SK-N-DZ (cell line): ENCODE data around the gene RPS15.

ENCODE experiments used
- DNase-seq: peaks from one replicate; pipeline ENCODE4 v3.0.0-alpha.2; 2015; ENCODE audit warnings: low spot score

RPS15 gene

DNA sequence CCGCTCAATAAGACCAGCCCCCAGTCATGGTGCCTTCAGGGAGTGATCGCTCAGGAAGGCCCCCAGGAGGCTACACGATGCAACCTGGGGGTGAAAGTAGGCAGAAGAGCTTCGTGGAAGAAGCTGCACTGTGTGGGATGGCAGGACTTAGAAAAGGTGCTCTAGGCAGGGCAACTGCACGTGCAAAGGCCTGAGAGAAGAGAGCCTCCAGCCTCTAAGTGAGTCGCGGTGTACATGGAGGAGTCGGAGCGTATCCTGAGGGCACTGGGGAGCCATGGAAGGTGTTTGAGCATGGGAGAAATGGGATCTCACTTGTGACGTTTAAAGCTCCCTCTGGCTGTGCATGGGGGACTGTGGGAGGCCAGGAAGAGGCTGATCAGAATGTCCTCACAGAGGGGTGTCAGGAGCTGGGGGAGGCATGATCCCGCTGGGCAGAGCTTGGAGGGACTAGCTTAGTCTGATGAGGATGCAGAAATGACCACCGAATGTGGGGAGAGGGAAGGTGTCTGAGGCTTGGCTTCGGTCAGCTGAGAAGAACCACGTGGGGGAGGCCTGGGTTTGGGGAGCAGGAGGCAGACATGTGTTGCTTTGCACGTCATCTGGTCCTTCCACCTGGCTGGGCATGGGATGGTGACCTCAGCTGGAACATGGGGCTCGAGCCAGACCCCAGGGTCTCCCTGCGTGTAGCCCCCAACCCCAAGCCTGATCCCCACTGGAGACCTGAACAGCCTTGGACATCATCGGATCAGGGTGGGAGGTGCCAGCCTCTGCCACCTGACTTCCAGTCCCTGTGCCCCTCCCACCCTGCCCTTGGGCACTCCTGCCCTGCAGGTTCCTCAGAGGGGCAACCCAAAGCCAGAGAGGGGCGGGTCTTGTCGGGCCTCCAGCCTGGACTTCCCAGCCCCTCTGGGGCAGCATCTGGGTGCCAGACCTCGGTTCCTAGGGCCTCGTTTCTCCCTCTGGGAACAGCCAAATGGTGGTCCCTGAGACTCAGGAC lies 12.8 kb downstream of the RPS15 start:
- DNase-seq: peak; percentile 47

DNA sequence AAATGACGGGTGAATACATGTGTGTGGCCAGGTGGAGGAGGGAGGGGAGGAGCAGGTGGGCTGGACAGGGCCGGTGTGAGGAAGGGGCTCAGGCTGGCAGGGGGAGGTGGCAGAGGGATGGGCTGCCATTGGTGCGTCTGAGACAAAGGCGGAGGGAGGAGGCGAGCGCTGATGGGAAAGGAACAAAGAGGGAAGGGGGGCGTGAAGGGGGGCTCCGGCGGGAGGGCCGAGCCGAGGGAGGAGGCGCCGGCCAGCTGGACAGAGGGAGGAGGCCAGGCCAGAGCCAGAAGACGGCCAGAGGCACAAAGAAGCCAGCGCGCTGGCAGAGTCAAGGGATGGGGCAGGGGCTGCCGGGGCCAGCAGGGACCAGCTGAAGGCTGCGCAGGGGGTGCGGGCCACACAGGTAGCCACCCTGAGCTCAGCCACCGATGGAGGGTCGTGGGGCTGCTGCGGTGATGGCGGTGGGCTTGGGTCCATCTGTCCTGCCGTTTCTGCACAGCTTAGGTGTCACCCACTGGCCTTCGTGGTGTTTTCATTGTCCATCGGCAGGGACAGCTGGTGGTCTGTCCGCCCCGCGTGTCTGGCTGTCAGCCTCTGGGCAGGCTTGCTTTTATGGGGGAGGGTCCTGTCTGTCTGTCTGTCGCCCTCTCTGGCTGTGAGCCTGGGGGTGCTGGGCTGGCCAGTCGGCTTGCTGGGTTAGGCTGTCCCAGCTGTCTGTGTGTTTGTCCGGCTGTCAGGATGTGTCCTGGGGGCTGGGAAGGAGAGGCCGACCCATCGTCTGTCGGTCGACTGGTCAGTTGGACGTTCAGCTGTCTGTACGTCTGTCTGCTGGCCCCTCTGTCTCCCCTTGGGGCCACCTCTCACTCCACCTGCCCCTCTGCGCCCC lies 14.0 kb downstream of the RPS15 start:
- peak; percentile 84 for DNase-seq

DNA sequence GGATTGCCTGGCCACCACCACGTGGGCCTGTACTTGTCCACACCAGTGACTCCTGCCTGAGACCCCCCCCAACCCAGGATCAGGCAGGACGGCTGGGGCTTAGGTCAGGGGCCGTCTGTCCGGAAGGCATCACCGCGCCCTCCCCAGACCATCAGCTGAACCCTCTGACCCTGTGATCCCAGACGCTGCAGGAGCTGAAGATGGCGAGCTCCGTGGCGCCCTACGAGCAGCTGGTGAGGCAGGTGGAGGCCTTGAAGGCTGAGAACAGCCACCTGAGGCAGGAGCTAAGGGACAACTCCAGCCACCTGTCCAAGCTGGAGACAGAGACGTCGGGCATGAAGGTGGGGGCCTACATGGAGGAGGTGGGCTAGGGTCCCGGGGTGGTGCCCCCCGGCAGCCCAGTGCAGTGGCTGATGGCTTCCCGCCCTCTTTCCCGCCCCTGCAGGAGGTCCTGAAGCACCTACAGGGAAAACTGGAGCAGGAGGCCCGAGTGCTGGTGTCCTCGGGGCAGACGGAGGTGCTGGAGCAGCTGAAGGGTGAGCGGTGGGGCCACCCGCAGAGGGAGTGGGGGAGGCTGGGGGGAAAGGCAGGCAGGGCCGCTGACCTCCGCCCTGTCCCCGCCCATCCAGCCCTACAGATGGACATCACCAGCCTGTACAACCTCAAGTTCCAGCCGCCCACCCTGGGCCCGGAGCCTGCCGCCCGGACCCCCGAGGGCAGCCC lies 14.8 kb downstream of the RPS15 start:
- DNase-seq: no peak

DNA sequence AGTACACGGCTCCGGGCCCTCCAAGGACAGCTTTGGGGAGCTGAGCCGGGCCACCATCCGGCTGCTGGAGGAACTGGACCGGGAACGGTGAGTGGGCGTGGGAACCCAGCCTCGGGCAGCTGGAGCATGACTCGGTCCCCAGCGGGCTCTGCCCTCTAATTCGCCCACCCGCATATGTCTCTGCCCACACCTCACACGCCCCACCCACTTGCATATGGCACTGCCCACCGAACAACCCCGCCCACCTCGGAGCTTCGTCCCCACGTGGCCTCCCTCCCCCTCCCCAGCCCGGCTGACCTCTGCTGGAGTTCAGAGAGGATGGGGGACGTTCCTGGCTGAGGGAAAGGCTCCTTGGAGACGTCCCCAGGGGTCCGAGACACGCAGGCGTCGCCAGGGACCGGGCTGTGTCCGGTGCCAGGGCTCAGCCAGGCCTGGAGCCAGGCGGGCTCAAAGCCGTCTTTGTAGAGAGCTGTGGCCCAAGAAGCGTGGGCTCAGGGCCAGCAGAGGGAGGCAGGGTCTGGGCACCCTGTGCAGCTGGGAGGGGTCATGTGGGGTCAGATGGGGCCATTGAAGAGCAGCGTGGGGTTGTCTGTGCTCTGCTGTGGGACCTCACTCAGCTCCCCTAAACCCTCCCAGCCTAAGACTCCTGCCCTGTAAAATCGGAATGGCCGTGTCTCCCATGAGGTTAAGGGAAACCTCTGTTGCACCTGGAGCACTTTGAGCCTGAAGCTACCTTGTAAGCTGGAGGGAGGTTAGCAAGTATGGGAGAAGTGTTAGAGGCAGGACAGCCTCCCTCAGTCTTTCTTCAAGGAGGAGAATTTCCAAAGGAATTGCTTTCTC lies 15.5 kb downstream of the RPS15 start:
- DNase-seq: no peak

DNA sequence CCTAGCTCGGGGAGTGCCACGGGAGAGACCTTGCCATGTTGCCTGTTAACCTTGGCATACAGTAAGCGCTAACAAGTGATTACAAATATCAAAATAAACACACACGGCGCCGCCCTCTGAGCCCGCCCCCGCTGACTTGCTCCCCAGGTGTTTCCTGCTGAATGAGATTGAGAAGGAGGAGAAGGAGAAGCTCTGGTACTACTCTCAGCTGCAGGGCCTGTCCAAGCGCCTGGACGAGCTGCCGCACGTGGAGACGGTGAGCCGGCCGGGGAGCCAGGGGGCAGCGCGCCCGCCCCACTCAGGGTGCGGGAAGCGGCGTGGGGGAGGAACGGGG lies 16.8 kb downstream of the RPS15 start:
- DNase-seq: no peak

DNA sequence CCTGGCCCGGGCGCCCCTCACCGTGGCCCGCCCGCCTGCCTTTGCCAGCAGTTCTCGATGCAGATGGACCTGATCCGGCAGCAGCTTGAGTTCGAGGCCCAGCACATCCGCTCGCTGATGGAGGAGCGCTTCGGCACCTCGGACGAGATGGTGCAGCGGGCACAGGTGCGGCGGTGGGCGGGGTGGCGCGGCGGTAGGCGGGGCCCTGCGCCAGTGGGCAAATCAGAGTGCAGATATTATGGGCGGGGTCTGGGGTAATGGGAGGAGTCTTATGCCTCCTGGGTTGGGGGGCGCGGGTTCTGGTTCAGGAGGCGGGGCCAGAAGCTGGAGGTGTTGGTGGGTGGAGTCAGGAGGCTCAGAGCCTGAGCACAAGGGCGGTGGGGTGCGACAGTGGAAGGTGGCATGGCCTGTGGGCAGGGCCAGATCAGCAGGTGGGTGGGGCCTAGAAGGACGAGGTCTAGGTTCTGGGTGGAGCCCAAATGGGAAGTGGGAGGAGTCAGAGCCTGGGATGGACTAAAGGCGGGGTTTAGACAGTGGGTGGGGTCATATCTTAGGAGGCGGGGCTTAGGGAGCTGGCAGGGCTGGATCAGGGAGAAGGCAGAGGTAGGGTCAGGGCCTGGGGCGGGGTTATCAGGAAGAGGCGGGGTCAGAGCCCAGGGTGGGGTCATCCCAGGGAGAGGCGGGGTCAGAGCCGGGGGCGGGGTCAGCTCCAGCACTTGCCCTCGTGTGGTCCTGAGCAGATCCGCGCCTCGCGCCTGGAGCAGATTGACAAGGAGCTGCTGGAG lies 17.3 kb downstream of the RPS15 start:
- DNase-seq: peak; percentile 81

DNA sequence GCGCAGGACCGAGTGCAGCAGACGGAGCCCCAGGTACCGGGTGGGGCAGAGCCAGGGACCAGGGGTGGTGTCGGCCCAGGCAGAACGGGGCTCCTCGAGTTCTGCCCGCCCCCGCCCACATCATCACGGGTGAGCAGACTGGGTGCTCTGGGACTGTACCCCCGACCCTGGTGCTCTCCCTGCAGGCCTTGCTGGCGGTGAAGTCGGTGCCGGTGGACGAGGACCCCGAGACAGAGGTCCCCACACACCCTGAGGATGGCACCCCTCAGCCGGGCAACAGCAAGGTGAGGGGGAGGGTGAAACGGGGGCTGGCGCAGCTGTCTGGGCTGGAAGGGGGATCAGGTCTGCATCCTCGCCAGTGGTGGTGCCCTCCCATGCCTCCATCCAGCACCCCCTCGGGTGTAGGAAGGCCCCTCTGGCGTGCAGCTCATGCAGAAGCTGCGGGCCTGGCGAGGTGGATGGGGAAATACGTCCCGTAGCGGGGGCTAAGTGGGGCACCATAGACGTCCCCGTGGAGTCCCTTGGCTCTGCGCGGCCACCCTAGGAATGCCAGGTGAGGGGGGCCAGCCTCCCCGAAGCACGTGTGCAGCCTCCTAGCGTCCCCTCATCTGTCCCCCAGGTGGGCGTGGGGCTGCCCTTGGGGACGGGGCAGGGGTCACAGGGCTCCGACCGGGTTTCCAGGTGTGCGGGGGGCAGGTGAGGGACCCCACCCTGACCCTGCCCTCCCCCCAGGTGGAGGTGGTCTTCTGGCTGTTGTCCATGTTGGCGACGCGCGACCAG lies 18.1 kb downstream of the RPS15 start:
- DNase-seq: no peak

DNA sequence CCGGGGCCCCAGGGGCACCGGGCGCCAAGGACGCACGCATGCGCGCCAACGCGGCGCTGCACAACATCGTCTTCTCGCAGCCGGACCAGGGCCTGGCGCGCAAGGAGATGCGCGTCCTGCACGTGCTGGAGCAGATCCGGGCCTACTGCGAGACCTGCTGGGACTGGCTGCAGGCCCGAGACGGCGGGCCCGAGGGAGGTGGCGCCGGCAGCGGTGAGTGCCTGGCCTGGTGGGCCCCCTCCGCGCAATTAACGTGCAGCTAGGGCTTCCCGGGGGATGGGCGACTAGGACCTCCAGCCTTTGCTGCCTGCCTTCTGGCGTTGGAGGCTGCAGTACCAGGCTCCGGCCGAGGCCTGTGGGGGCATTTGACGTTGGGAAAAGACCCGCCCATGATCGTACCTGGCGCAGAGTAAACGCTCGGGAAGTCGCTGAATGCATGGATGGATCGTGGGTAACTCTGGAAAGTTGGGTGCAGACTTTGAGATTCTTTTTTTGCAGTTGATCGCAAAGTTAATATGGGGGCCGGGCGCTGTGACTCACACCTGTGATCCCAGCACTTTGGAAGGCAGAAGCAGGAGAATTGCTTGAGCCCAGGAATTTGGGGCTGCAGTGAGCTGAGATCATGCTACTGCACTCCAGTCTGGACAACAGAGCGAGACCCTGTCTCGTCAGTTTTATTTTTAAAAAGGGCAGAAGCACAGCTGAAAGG lies 19.0 kb downstream of the RPS15 start:
- DNase-seq: no peak

DNA sequence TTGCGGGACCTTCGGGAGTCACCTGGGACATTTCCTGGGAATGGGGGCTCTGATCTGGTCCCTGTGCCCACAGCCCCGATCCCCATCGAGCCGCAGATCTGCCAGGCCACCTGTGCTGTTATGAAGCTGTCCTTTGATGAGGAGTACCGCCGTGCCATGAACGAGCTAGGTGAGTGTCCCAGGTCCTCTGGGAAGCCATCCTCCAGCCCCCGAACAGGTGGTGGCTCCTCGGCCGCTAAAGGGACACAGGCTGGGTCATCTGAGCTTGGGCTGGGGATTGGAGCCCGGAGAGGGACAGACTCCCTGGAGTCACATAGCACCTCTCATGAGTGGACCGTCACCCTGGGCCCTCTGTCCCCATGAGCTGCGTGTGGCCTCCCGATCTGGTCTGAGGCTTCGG lies 19.7 kb downstream of the RPS15 start:
- no peak for DNase-seq

DNA sequence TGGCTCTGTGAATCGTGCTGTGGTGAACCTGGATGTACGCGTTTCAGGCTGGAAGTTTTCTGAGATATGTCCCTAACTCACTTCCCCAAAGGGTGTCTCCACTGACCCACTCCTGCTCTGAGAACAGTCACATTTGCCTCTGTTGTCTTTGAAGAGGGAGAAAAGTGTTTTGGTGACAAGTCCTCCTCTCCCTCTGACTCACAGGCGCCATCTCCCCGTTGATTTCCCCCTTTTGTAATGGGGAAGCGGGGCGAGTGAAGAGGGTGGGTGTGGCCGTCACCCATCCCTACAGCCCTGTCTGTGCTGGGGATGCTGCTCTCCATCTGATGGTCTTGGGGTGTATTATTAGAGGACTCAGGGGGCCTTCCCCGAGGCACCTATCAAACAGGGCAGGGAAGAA lies 21.3 kb downstream of the RPS15 start:
- no peak for DNase-seq

DNA sequence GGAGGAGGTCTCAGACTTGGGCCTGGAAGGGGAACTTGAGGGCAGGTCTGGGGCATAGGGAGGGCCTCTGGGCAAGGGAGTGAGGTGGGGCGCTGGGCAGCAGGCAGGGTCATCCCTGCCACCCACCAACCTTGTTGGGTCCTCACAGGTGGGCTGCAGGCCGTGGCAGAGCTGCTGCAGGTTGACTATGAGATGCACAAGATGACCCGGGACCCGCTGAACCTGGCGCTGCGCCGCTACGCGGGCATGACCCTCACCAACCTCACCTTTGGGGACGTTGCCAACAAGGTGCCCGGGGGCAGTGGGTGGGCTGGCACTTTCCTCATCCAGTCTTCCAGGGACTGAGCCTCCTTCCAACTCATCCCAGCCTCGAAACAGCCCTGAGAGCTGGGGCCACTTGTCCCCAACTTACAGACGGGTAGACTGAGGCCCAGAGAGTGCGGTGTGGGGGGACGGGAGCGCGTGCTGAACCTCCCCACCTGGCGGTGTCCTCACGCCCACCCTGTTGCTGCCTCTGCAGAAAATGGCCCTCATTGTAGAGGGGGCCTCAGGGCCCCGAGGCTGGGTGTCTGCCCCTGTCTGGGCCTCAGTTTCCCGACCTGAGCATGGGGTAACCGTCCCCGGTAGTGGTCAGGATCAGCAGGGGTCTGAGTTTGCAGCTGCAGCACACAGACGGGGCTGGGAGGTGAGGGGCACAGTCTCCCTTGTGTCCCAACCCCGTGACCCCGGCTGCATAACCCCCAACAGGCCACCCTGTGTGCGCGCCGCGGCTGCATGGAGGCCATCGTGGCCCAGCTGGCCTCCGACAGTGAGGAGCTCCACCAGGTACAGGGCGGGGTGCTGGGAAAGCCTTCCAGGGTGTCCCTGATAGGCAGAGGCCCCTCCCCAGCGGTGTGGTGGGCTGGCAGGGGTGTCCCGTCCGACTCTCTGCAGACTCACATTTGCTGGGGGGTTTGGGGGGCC lies 22.1 kb downstream of the RPS15 start:
- no peak for DNase-seq

DNA sequence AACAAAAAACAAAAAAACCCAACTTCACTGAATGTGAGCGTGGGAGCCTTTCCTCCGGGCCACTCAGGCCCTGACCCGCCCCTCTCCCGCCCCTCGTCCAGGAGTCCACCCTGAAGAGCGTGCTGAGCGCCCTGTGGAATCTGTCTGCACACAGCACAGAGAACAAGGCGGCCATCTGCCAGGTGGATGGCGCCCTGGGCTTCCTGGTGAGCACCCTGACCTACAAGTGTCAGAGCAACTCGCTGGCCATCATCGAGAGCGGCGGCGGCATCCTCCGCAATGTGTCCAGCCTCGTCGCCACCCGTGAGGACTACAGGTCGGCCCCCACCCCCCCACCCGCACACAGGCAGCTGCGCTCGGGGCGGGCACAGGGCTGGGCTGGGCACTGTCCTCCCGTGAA lies 23.7 kb downstream of the RPS15 start:
- no peak for DNase-seq

DNA sequence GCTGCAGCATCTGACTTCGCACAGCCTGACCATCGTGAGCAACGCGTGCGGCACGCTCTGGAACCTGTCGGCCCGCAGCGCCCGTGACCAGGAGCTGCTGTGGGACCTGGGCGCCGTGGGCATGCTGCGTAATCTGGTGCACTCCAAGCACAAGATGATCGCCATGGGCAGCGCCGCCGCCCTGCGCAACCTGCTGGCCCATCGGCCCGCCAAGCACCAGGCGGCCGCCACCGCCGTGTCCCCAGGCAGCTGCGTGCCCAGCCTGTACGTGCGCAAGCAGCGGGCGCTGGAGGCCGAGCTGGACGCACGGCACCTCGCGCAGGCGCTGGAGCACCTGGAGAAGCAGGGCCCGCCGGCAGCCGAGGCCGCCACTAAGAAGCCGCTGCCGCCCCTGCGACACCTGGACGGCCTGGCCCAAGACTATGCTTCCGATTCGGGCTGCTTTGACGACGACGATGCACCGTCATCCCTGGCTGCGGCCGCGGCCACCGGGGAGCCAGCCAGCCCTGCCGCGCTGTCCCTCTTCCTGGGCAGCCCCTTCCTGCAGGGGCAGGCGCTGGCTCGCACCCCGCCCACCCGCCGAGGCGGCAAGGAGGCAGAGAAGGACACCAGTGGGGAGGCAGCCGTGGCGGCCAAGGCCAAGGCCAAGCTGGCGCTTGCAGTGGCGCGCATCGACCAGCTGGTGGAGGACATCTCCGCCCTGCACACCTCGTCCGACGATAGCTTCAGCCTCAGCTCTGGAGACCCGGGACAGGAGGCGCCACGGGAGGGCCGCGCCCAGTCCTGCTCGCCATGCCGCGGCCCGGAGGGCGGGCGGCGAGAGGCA lies 27.2 kb downstream of the RPS15 start:
- DNase-seq: no peak

DNA sequence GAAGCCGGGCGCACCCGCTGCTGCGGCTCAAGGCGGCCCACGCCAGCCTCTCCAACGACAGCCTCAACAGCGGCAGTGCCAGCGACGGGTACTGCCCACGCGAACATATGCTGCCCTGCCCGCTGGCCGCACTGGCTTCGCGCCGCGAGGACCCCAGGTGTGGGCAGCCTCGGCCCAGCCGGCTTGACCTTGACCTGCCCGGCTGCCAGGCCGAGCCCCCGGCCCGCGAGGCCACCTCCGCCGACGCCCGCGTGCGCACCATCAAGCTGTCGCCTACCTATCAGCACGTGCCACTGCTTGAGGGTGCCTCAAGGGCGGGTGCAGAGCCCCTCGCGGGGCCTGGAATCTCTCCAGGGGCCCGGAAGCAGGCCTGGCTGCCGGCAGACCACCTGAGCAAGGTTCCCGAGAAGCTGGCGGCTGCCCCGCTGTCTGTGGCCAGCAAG lies 27.8 kb downstream of the RPS15 start:
- no peak for DNase-seq

DNA sequence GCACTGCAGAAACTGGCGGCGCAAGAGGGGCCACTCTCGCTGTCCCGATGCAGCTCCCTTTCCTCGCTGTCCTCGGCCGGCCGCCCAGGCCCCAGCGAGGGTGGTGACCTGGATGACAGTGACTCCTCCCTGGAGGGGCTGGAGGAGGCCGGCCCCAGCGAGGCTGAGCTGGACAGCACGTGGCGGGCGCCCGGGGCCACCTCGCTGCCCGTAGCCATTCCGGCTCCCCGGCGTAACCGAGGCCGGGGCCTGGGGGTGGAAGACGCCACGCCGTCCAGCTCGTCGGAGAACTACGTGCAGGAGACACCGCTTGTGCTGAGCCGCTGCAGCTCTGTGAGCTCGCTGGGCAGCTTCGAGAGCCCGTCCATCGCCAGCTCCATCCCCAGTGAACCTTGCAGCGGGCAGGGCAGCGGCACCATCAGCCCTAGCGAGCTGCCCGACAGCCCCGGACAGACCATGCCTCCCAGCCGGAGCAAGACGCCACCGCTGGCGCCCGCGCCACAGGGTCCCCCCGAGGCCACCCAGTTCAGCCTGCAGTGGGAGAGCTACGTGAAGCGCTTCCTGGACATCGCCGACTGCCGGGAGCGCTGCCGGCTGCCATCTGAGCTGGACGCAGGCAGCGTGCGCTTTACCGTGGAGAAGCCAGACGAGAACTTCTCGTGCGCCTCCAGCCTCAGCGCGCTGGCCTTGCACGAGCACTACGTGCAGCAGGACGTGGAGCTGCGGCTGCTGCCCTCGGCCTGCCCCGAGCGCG lies 28.4 kb downstream of the RPS15 start:
- no peak for DNase-seq

DNA sequence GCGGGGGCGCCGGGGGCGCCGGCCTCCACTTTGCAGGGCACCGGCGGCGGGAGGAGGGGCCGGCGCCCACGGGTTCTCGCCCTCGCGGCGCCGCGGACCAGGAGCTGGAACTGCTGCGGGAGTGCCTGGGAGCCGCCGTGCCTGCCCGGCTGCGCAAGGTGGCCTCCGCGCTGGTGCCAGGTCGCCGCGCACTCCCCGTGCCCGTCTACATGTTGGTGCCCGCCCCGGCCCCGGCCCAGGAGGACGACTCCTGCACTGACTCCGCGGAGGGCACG lies 29.0 kb downstream of the RPS15 start:
- no peak for DNase-seq
